HG02798 (cell line): Measurements from ENCODE around the gene CD22.

Experiments used
- ATAC-seq: cut with Tn5 transposase; IDR thresholded peaks from one replicate; pipeline ENCODE4 v1.9.1; 2021; ENCODE audit warnings: mild to moderate bottlenecking; ENCODE audit not compliant: unreplicated experiment, poor library complexity

Gene CD22

DNA sequence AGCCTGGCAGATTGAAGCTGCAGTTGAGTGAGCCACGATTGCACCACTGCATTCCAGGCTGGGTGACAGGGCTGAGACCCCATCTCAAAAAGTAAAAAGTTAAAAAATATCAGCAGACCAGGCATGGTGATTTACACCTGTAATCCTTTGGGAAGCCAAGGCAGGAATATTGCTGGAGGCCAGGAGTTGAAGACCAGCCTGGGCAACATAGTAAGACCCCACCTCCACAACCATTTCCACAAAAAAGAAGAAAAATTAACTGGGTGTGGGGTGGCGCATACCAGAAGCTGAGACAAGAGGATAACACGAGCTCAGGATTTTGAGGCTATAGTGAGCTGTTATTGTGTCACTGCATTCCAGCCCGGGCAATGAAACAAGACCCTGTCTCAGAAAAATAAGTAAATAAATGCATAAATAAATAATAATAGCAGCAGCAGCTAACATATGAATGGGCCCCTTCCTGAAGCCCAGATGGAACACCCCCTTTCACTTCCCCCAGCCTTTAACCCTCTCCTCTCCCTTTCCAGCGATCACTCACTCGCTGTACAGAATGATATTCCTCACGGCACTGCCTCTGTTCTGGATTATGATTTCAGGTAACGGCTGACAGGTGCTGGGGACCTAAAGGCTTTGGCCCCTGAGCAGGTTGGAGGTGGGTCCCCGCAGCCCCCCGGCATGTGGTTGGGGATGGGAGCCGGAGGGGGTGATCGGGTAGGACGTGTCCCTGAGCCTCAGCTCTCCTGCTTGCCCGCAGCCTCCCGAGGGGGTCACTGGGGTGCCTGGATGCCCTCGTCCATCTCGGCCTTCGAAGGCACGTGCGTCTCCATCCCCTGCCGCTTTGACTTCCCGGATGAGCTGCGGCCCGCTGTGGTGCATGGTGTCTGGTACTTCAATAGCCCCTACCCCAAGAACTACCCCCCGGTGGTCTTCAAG, 33.9 kb upstream of the CD22 start:
- ATAC-seq, result no peak

DNA sequence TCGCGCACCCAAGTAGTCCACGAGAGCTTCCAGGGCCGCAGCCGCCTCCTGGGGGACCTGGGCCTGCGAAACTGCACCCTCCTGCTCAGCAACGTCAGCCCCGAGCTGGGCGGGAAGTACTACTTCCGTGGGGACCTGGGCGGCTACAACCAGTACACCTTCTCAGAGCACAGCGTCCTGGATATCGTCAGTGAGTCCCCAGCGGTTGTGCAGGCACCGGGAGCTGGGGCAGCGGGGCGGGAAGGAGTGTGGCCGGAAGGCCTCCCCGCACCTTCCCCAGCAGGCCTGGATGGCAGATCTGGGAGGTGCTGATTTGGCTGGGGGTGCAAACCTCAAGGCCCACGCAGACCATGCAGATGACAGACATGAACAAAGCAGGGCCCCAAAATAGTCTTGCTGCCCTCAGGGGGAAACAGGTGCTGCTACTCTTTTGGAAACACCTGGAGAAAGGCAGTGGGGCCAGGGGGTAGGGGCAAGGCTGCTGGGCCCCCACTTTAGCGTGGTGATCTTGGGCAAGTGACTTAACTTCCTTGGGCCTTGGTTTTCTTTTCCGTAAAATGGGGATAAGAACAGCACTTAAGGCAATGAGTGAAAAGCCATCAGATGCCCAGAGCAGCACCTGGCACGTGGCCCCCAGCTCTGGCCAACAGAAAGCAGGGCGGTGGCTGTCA, 33.1 kb upstream of the CD22 start:
- ATAC-seq, result no peak

DNA sequence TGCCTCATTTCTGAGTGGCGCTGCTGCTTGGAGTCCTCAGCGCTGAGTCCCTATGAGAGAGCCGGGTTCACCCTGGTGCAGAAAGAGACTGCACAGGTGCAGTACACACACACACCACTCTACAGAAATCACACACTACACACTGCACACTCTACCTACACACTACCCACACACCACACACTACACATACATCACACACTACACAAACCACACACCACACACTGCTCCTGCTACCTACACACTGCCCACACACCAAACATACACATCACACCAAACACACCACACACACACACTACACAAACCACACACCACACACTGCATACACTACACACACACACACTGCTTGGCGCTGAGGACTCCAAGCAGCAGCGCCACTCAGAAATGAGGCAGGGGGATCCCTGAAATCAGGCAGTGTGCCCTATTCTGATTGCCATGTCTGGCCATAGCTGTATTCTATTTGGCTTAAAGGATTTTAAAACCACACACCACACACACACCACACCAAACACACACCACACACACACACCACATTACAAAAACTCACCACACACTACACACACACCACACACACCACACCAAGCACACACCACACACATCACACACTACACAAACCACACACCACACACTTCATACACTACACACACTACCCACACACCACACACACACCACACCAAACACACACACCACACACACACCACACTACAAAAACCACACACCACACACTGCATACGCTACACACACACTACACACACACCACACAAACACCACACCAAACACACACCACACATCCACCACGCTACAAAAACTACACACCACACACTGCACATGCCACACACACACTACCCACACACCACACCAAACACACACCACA, 32.1 kb upstream of the CD22 start:
- ATAC-seq, result no peak

DNA sequence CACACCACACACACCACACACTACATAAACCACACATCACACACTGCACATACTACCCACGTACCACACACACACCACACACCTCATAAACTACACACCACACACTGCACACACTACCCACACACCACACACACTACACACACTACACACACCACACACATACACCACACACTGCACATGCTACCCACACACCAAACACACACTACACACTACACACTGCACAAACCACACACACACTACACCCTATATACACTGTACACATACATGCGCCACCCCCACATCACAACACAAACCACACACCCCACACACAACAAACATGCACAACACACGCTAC, 31.5 kb upstream of the CD22 start:
- no peak for ATAC-seq

DNA sequence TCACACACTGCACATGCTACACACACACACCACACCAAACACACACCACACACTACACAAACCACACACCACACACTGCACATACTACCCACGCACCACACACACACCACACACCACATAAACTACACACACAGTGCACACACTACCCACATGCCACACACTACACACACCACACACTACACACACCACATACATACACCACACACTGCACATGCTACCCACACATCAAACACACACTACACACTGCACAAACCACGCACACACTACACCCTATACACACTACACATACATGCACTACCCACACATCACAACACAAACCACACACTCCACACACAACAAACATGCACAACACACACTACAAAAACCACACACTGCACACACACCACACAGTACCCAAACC, 31.1 kb upstream of the CD22 start:
- ATAC-seq, result no peak

DNA sequence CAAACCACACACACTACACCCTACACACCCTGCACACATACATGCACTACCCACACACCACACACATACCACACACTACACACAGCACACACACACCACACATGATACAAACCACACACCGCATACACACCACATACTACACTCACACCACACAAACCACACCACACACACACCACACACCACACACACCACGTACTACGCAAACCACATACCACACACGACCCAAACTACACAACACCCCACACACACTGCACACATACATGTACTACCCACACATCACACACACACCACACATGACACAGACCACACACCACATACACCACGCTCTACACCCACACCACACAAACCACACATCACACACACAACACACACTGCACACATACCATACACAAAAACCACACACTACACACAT, 30.4 kb upstream of the CD22 start:
- no peak for ATAC-seq

DNA sequence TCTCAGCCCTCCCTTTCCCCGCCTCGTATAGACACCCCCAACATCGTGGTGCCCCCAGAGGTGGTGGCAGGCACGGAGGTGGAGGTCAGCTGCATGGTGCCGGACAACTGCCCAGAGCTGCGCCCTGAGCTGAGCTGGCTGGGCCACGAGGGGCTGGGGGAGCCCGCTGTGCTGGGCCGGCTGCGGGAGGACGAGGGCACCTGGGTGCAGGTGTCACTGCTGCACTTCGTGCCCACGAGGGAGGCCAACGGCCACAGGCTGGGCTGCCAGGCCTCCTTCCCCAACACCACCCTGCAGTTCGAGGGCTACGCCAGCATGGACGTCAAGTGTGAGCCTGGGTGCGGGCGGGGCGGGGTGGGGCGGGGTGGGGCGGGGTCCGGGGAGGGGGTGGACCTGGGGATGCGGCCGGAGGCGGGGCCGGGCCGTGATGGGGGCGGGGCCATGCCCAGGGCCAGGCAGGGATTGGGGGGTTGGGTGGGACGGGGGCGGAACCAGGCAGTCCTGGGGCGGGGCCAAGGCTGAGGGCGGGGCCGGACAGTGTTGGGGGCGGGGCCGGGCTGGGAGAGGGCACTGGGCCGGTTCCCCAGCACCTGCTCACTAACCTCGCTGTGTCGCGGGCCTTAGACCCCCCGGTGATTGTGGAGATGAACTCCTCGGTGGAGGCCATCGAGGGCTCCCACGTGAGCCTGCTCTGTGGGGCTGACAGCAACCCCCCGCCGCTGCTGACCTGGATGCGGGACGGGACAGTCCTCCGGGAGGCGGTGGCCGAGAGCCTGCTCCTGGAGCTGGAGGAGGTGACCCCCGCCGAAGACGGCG, 29.3 kb upstream of the CD22 start:
- ATAC-seq, result no peak

DNA sequence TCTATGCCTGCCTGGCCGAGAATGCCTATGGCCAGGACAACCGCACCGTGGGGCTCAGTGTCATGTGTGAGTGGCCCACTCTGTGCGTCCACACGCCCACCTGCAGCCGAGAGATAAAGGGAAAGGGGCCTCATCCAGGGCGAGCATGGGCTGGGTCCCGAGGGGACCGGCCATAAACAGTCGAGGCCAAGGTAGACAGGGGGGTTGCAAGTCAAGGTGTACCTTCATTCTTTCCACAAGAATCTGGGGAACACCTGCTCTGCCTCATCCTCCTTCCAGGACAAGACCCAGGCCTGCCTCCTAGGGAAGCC, 28.7 kb upstream of the CD22 start:
- no peak for ATAC-seq

DNA sequence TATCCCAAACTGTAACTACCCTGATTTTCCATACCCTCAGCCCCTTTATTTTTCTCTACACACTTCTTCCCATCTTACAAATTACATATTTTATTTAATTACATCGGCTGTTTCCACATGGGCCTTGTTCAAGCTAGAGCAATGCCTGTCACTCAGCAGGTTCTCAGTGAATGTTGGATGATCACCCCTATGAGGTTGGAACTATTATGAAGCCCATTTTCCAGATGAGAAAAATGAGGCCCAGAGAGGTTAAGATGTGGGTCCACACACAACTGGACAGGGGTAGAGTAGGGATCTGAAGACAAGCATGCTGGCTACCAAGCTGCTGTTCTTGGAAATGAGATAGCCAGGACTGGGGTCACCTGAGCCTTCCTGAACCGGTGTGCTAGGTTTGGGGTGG, 27.0 kb upstream of the CD22 start:
- ATAC-seq, result no peak

DNA sequence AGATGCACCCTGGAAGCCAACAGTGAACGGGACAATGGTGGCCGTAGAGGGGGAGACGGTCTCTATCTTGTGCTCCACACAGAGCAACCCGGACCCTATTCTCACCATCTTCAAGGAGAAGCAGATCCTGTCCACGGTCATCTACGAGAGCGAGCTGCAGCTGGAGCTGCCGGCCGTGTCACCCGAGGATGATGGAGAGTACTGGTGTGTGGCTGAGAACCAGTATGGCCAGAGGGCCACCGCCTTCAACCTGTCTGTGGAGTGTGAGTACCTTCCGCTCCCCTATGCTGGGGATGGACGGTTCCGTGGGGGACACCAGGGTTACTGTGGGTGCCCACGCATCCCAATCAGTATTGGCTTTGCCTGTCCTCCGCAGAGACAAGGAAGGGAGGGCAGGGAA, 26.5 kb upstream of the CD22 start:
- no peak for ATAC-seq

DNA sequence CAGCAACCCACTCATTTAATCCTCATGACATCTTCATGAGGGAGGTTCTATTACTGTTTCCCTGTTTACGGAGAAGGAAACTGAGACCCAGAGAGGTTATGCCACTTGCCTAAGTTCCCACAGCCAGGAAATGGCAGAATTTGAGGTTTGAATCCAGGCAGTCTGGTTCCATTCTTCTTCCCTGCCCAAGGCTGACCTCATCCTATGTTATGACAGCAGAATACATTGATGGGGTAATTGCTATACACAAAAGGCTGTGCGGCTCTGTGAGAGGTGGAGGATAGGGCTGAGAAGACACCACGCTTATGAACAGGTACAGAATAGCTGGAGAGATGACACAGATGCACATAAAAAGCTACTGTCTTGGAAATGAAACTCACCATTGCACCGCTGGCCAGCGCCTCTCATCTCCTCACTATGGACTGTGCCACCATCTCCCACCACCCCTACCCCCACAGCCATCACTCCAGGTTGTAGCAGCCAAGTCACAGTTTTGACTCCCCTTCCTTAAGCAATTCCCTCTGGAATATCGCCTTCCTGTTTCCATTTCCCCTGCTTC, 25.6 kb upstream of the CD22 start:
- no peak for ATAC-seq

DNA sequence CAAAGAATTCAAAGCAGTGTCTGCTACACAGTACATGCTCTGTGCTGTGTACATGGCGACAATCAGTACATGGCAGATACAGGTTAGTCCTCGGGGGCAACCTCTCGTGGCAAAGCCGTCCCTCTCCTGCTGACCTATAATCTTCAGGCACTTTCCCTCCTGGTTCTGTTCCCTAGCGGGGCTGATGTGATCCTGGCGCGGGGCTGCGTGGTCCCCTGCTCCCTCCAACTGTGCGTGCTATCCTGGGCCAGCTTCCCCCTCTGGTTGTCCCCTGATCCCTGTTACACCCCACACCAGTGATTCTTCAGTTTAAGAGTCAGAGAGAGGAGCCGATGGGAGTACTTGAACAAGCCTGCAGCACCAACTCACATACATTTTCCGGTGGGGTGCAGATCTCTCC, 25.0 kb upstream of the CD22 start:
- ATAC-seq, result no peak

DNA sequence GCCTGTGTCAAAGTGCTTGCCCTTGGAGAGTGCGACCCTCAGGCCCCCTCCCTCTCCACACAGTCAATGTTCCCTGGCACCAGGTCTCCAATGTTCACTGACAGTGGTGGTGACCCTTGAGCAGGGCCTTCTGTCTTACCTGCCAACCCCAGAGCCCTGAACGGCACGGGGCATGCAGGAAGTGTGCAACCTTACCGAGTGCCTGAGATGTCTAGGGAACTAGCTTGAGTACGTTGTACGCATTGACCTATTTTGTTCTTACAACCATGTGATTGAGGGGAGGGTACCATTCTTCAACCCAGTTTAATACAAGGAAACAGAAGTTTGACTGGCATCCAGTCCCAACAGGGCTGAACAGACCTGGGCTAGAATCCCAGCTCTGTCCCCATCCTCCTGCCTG, 23.8 kb upstream of the CD22 start:
- no peak for ATAC-seq

DNA sequence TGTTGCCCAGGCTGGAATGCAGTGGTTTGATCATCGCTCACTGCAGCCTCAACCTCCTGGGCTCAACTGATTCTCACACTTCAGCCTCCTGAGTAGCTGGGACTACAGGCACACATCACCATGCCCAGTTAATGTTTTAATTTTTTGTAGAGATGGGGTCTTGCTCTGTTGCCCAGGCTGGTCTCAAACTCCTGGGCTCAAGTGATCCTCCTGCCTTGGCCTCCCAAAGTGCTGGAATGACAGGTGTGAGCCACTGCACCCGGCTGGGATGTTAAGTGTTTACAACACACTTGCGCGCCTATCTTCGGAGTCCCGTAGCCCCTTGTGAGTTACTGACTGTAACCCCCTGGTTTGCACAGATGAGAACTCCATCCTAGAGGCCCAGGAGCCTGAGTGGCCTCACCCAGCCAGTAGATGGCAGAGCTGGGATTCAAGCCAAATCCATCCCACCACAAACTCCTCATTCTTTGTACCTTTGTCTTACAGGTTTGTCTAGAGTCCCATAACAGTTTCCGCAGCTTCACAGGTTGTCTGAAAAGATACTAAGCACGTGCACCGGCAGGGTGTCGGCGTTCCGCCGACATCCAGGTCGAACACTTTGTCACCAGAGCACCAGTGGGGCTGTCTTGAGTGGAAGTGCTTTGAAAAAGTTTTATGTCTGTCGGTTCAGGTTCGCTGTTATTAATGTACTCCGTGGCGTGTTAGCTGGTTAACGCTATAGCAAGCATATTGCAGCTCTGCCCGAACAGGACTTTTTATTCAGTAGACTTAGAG, 22.3 kb upstream of the CD22 start:
- ATAC-seq, result no peak

DNA sequence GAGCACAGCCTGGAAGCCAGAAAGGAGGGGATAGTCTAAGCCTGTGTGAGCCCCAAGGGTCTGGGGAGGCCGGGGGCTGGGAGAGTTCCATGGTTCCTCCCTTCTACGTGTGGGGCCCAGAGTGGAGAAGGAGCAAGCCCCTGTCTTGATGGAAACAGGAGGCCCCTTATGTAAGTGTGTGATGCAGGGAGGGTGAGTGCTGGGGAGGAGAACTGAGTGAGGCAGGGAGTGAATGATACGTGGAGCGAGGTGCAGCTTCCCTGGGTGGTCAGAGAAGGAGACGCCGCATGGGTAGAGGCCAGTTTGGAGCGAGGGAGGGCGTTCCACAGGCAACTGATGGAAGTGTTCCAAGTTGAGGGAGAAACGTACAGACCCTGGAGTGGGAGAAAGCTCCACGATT, 21.1 kb upstream of the CD22 start:
- ATAC-seq, result no peak

DNA sequence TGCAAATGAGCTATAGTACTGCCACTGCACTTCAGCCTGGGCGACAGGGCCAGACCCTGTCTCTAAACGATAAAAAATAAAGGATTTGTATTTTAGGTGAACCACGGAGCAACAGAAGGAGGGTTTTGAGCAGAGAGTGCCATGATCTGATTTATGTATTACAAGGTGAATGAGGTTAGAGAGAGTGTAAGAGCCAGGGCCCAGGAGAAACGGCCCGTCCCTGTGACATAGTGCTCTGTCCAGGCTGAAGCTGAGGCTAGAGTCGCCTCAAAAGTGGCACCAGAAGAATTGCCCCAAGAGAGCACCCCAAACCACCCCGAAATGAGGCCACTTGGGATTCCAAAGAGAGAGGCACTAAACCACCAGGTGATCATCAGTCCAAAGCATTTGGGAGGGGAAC, 20.1 kb upstream of the CD22 start:
- ATAC-seq, result no peak

DNA sequence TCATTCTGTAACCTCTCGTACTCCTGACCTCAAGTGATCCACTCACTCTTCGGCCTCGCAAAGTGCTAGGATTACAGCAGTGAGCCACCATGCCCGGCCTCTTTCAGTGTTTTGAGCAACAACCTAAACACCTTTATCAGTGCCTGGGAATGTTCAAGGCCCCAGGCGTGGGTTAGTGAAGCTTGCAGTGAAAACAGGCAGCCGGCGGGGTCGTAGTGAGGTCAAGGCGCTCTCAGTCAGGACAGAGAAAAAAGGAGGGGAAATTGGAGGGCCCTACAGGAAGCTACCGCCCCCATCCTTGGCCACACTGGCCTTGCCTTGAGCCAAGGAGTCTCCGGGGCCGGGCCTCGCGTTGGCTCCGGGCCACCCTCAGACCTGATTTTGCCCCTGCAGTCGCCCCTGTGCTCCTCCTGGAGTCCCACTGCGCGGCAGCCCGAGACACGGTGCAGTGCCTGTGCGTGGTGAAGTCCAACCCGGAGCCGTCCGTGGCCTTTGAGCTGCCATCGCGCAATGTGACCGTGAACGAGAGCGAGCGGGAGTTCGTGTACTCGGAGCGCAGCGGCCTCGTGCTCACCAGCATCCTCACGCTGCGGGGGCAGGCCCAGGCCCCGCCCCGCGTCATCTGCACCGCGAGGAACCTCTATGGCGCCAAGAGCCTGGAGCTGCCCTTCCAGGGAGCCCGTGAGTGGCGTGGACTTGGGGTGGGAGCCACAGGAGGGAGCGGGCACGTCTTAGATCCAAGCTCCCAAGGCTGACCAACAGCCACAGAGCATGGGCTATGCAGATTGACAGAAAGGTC, 19.3 kb upstream of the CD22 start:
- ATAC-seq, result no peak

DNA sequence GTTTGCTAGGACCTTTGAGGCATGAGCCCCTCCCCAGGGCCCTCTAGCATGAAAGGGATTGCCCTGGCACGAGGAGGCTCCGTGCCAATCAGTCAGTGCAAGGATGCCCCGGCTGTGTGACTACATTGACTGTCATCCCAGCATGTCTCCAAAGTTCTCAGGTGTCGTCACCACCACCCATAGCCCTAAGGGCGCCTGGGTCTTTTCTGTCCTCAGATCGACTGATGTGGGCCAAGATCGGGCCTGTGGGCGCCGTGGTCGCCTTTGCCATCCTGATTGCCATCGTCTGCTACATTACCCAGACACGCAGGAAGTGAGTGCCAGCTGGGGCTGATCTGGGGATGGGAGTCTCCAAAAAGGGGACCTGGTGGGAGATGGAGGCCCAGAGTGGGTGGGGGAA, 18.7 kb upstream of the CD22 start:
- no peak for ATAC-seq
